Measurements from ENCODE around the gene TMEM128. TPM values are rescaled to one million over a fixed set of nuclear protein-coding genes. Genes with fewer than 3 reads are reported as not detected.

The TMEM128 gene
- total RNA-seq, 1 donor from 2014 or later: 15.8 TPM

Other genes starting within 250 kb of the TMEM128 start
- not detected in 2 replicates for gene OTOP1, start 21.3 kb downstream of the TMEM128 start, total RNA-seq
- gene LYAR, start 41.9 kb upstream of the TMEM128 start, total RNA-seq: 18.2 and 18.9 TPM in 2 replicates
- 4.0 and 4.1 TPM in 2 replicates for gene ZBTB49, start 42.0 kb upstream of the TMEM128 start, total RNA-seq
- not detected in 2 replicates for gene NSG1, start 138.9 kb upstream of the TMEM128 start, total RNA-seq

Measured in dermis blood vessel endothelial cell (primary cell).